Activated CD4-positive, alpha-beta memory T cell treated with anti-CD3 and anti-CD28 coated beads, Interleukin-2, amount 10 ng/mL, durations not matched to agents 7 days and 5 days (primary cell): ENCODE data around the gene CCN6. TPM values are rescaled to one million over a fixed set of nuclear protein-coding genes. Genes with fewer than 3 reads are reported as not detected.

Experiments used
- CTCF ChIA-PET: fragments of 350-600 bp; sonication (Branson Sonifier 250); formaldehyde crosslinking; loops from one replicate; lab custom pipeline; 2021; ENCODE audit warnings: antibody characterized with exemption, inconsistent platforms; lab: Charles Lee
- POLR2A ChIA-PET: fragments of 350-600 bp; sonication (Branson Sonifier 250); formaldehyde crosslinking; loops from one replicate; lab custom pipeline; 2021; ENCODE audit warnings: antibody characterized with exemption; lab: Charles Lee
- DNase-seq: peaks from one replicate; pipeline ENCODE4 v3.0.0-alpha.2; 2020
- H3K27ac Mint-ChIP-seq: one replicate; pipeline ENCODE4 v1.8.0; 2021; ENCODE audit warnings: mild to moderate bottlenecking, mixed read lengths
- H3K27me3 Mint-ChIP-seq: one replicate; pipeline ENCODE4 v1.8.0; 2021; ENCODE audit warnings: mixed read lengths
- H3K36me3 Mint-ChIP-seq: one replicate; pipeline ENCODE4 v1.8.0; 2021; ENCODE audit warnings: low read depth, mixed read lengths
- H3K4me1 Mint-ChIP-seq: one replicate; pipeline ENCODE4 v1.8.0; 2021; ENCODE audit warnings: mixed read lengths
- H3K4me3 Mint-ChIP-seq: one replicate; pipeline ENCODE4 v1.8.0; 2021; ENCODE audit warnings: mild to moderate bottlenecking, mixed read lengths
- H3K9me3 Mint-ChIP-seq: one replicate; pipeline ENCODE4 v1.8.0; 2021; ENCODE audit warnings: mixed read lengths
- total RNA-seq, 2 experiments: library from RNA; stranded (reverse); gene quantifications; one replicate each; pipeline ENCODE4 v1.2.3, GENCODE V29; 2021

Gene CCN6
- not detected for total RNA-seq

DNA sequence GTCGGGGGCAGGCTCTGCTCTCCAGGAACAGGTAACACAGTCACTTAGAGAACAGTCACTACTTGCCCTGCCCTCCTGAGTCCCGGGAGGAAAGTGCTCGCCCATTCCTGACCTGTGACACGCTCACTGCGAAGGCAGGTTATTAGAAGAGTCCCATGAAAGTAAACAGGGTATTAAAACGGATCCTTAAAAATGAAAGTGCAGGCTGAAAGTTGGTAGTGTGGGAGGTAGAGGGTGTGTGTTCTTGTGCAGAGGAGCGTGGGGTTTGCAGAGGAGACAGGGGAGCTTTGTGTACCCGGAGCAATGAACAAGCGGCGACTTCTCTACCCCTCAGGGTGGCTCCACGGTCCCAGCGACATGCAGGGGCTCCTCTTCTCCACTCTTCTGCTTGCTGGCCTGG lies at the start of gene CCN6:
CCN6 (plus strand) TSS at position 104 of the 400 bp plus-strand sequence; CDS start at position 358, 254 bp downstream.
- H3K27me3 Mint-ChIP-seq = peaks cover 8% of the 10 kb centered on the region
- DNase-seq = no peak
- POLR2A ChIA-PET = interaction anchor here (1.2 kb wide), 1 partner anchor 344 kb away, joined by 3 read pairs; no protein-coding TSS in a partner anchor
- H3K27ac Mint-ChIP-seq = no peak within 1 kb of the TSS
- CTCF ChIA-PET = interaction anchor here (0.8 to 1.6 kb wide), 2 partner anchors 9 to 11 kb away, joined by 3 to 4 read pairs; no protein-coding TSS in a partner anchor
- H3K36me3 Mint-ChIP-seq = no peaks in the 10 kb centered on the region
- H3K9me3 Mint-ChIP-seq = no peaks in the 10 kb centered on the region
- H3K4me1 Mint-ChIP-seq = peaks cover 5% of the 10 kb centered on the region
- no peak within 1 kb of the TSS for H3K4me3 Mint-ChIP-seq

DNA sequence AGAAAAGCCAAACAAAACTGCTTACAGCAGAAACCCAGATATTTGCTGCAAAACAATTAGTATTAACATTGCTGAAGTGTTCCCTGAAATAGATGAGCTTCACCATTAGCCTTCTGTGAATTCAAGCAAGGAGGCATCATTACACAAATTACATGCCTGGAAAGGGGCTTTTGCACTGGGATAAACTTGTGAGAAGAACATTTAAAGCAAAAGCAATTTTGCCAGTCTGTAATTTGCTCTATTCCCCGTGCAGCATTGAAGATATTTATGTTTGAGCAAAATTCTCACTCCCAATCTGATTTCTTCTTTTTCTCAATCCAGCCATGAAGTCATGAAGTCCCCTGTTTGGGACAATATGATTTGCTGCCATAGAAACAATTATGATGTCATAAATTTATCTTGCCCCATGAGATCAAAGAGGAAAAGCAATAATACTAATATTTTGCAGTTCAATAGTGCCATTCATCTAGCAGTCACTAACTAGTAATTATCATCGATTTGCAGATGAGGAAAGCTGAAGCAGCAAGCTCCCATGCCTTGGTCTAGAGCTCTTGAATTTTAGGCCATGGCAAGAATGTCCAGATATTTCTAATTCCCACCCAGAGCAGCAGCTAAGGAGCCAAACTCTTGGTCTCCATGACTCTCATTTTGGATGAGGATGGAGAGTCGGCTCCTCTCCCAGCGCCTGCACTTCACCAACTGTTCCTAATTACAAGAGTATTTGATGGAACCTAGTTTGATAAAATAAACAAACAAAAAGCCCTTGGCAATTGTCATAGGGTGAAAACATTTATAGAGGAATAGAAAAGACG lies 49.5 kb upstream of the CCN6 start:
- CTCF ChIA-PET = interaction anchor here (0.7 kb wide), 1 partner anchor 37 kb away, joined by 3 read pairs; no protein-coding TSS in a partner anchor
- peaks cover 2% of the 10 kb centered on the region for H3K4me1 Mint-ChIP-seq
- POLR2A ChIA-PET = no interaction called here
- no peak overlapping the region for H3K27ac Mint-ChIP-seq
- H3K27me3 Mint-ChIP-seq = no peaks in the 10 kb centered on the region
- no peaks in the 10 kb centered on the region for H3K36me3 Mint-ChIP-seq
- no peak overlapping the region for H3K4me3 Mint-ChIP-seq
- no peak for DNase-seq
- no peaks in the 10 kb centered on the region for H3K9me3 Mint-ChIP-seq

DNA sequence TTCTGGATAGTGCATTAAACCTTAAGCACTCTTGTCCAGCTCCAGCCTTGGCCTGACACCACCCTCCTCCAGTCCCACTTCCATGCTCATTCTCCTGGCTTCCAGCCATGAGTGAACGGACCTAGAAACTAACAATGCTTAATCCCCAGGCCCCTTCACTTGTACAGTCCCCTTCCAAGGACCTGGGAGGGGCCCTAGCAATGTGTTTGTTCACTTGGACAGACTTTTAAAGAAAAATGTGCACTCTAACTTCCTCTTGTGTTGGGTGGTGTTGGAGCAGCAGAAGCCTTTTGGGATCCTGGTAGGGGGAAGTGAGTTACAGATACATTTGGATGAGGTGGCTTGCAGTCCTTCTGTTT lies 48.9 kb upstream of the CCN6 start:
- POLR2A ChIA-PET = no interaction called here
- H3K4me1 Mint-ChIP-seq = peaks cover 2% of the 10 kb centered on the region
- no peak for DNase-seq
- H3K27me3 Mint-ChIP-seq = no peaks in the 10 kb centered on the region
- H3K36me3 Mint-ChIP-seq = no peaks in the 10 kb centered on the region
- no peak overlapping the region for H3K27ac Mint-ChIP-seq
- CTCF ChIA-PET = no interaction called here
- H3K4me3 Mint-ChIP-seq = no peak overlapping the region
- H3K9me3 Mint-ChIP-seq = no peaks in the 10 kb centered on the region

DNA sequence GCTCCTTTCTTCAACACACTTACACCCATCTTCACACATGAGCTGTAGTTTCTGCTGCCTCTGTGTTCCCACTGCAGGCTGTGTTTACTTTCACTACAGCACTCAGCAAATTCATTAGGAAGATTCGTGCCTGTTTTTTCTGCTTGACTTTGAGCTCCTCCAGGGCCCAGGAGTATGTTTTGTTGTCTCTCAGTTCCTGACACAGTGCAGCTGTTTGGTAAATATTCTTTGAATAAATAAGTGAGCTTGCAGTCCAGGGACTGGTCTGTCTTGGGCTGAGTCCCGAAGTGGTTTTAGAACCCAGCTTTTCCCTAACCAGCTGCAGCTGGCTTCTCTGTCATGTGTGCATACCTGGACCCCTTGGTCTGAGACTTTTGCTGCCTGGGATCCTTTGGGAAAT lies 46.6 kb upstream of the CCN6 start:
- ChIA-PET CTCF (interaction anchor here (0.8 to 1.4 kb wide), 3 partner anchors 22 to 36 kb away, joined by 3 to 4 read pairs (median 4); no protein-coding TSS in a partner anchor), POLR2A (interaction anchor here (0.5 kb wide), 1 partner anchor 247 kb away, joined by 3 read pairs; no protein-coding TSS in a partner anchor)
- Mint-ChIP-seq H3K36me3 (no peaks in the 10 kb centered on the region), H3K4me1 (peaks cover 2% of the 10 kb centered on the region), H3K4me3 (no peak overlapping the region), H3K9me3 (no peaks in the 10 kb centered on the region), H3K27me3 (no peaks in the 10 kb centered on the region), H3K27ac (no peak overlapping the region)
- DNase-seq = no peak

DNA sequence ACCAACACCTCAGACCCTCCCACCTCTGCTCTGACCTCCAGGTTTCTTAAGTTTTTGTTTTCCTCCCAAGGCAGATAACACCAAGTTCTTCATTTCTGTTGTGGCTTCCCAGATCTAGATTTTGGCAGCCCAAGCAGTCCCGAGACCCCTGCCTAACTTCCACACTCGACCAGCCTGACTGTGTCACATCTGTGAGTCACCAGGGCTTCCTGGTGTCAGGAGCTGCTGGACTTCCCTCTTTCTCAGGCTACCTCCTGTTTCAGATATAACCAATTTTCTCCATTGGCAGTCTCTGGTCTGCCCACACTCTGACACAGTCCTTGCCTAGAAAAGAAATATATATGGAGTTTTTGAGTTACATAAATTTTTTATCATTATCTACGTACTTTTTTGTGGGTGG lies 46.1 kb upstream of the CCN6 start:
- ChIA-PET POLR2A (no interaction called here), CTCF (interaction anchor here (0.8 to 1.7 kb wide), 4 partner anchors 20 to 36 kb away, joined by 3 to 8 read pairs (median 4); no protein-coding TSS in a partner anchor)
- Mint-ChIP-seq H3K4me3 (no peak overlapping the region), H3K27me3 (no peaks in the 10 kb centered on the region), H3K4me1 (peaks cover 2% of the 10 kb centered on the region), H3K36me3 (no peaks in the 10 kb centered on the region), H3K9me3 (no peaks in the 10 kb centered on the region), H3K27ac (no peak overlapping the region)
- DNase-seq = no peak

DNA sequence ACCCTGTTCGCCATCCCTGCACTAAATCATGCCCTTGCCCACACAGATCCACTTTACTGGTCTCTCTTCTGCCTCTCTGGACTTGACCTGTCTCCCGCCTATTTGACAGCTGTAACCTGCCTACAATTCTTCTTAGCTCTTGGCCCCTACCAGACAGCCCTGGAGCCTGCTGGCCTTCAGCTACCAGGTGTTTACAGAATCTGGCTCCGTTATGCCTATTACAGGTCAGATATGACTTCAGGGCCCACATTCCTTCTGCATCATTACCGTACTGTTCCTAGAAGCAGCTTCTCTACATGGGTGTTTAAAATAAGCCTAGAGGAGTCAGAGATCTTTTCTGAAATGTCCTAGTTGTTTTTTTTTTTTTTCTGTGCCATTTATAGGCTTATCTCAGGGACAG lies 45.4 kb upstream of the CCN6 start:
- ChIA-PET CTCF (interaction anchor here (1.7 to 2.5 kb wide), 2 partner anchors 20 to 35 kb away, joined by 8 to 14 read pairs; no protein-coding TSS in a partner anchor), POLR2A (interaction anchor here (1.1 to 1.4 kb wide), 2 partner anchors 9 to 35 kb away, joined by 3 read pairs; no protein-coding TSS in a partner anchor)

DNA sequence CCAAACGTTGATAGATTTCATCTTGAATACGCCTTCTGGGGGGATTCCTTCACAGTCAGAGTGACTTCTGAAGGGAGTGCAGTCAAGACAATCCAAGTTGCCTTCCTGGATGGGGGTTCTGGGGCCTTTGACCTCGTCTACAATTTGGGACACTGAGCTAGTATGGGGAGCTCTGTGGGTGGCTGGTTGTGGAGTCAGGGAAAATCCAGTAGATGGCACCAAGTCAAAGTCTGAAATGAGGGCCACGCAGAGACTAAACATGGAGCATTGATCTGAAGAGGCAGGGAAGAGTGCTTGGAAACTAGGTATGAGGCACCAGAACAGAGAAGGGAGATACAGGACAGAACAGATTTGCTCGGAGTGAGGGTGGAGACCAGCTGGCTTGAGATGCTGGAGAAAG lies 43.6 kb upstream of the CCN6 start:
- H3K27ac Mint-ChIP-seq = no peak overlapping the region
- POLR2A ChIA-PET = no interaction called here
- H3K4me1 Mint-ChIP-seq = peaks cover 6% of the 10 kb centered on the region
- H3K9me3 Mint-ChIP-seq = no peaks in the 10 kb centered on the region
- H3K36me3 Mint-ChIP-seq = no peaks in the 10 kb centered on the region
- DNase-seq = no peak
- CTCF ChIA-PET = interaction anchor here (0.6 to 2.5 kb wide), 9 partner anchors 10 to 319 kb away, joined by 3 to 15 read pairs (median 5); no protein-coding TSS in a partner anchor
- H3K27me3 Mint-ChIP-seq = no peaks in the 10 kb centered on the region
- no peak overlapping the region for H3K4me3 Mint-ChIP-seq

More for the DNA sequence above, 45.4 kb upstream of the CCN6 start:
- Mint-ChIP-seq H3K9me3 (no peaks in the 10 kb centered on the region), H3K36me3 (no peaks in the 10 kb centered on the region), H3K27me3 (no peaks in the 10 kb centered on the region), H3K4me1 (peaks cover 2% of the 10 kb centered on the region), H3K27ac (no peak overlapping the region), H3K4me3 (no peak overlapping the region)
- no peak for DNase-seq

DNA sequence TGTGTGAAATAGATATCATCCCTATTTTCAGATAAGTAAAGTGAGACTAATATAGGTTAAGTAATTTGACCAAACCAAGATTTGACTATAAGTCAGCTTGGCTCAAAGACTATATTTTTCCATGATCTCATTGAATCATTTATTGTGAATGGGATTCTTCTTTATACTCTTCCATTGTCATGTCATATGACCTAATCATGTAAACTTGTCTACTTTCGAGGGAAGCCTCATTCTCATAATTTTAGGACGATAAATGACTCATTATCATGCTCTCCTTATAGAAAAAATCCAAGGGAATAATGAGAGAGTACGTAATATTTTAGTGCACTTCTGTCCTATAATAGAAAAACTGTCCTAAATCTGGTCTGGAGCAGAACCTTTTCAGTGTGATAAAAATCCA lies 40.9 kb upstream of the CCN6 start:
- DNase-seq = no peak
- no peak overlapping the region for H3K27ac Mint-ChIP-seq
- H3K36me3 Mint-ChIP-seq = no peaks in the 10 kb centered on the region
- ChIA-PET POLR2A (no interaction called here), CTCF (no interaction called here)
- H3K4me1 Mint-ChIP-seq = peaks cover 29% of the 10 kb centered on the region
- no peaks in the 10 kb centered on the region for H3K27me3 Mint-ChIP-seq
- H3K9me3 Mint-ChIP-seq = no peaks in the 10 kb centered on the region
- no peak overlapping the region for H3K4me3 Mint-ChIP-seq

DNA sequence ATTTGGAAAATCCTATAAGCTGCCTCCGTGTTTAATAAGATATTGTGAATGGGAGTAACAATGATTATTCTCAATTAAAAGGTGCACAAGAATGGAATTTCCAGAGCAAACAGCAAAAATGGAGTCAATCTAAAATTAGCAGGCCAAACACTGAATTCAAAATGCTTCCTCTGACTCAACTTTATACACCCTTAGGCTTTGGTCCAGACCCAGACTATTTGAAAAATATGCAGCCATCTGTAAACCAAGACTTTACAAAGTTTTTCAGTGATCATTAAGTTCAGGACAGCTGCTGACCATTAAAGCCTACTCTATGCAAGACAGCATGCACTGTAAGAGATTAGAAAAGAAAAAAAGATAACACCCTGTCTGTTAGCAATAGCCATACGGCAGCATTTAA lies 39.4 kb upstream of the CCN6 start:
- Mint-ChIP-seq H3K27ac (no peak overlapping the region), H3K4me1 (peaks cover 30% of the 10 kb centered on the region), H3K36me3 (no peaks in the 10 kb centered on the region), H3K27me3 (no peaks in the 10 kb centered on the region), H3K9me3 (no peaks in the 10 kb centered on the region), H3K4me3 (no peak overlapping the region)
- POLR2A ChIA-PET = no interaction called here
- CTCF ChIA-PET = interaction anchor here (1.2 to 5.1 kb wide), 2 partner anchors 14 to 28 kb away, joined by 5 to 35 read pairs; no protein-coding TSS in a partner anchor
- no peak for DNase-seq

DNA sequence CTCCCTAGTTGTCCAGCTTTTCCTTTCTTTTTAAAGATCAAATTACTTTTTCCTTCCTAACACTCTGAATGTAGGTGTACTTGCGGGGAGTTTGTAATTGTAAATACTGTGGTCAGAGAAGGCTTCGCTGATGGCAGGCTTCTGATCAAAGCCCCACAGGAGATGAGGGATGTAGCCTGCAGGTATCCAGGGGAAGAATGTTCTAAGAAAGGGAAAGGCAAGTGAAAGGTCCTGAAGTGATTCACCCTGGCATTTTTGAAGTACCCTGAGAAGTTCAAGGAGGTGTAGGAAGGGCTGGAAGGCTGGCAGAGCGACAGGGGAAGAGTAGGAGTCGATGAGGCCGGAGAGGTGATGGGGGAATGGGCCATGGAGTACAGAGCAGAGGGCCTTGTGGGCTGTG lies 38.2 kb upstream of the CCN6 start:
- no peak for DNase-seq
- no peak overlapping the region for H3K27ac Mint-ChIP-seq
- ChIA-PET POLR2A (interaction anchor here (1.3 kb wide), 1 partner anchor 27 kb away, joined by 3 read pairs; no protein-coding TSS in a partner anchor), CTCF (interaction anchor here (5.1 kb wide), 1 partner anchor 27 kb away, joined by 35 read pairs; no protein-coding TSS in a partner anchor)
- H3K9me3 Mint-ChIP-seq = no peaks in the 10 kb centered on the region
- no peaks in the 10 kb centered on the region for H3K36me3 Mint-ChIP-seq
- no peaks in the 10 kb centered on the region for H3K27me3 Mint-ChIP-seq
- peaks cover 30% of the 10 kb centered on the region for H3K4me1 Mint-ChIP-seq
- no peak overlapping the region for H3K4me3 Mint-ChIP-seq

DNA sequence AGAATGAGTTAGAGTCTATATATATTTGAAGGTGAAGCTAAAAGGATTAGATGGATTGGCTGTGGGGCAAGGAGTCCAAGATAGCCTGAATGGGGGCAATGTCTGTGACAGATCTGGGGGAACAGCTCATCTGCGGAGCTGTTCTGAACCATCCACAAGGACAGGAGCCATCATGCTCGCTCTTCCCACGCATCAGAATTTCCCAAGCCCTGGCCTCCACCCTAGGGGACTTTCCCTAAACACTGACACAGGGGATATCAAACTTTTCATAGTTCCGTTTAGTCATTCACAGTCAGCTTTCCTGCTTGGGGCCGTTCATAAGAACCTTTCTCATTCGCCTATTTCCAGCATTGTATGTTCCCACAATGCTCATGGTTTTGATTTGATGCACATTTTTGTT lies 37.6 kb upstream of the CCN6 start:
- H3K36me3 Mint-ChIP-seq = no peaks in the 10 kb centered on the region
- DNase-seq = no peak
- no peak overlapping the region for H3K27ac Mint-ChIP-seq
- no peaks in the 10 kb centered on the region for H3K9me3 Mint-ChIP-seq
- no peak overlapping the region for H3K4me3 Mint-ChIP-seq
- ChIA-PET POLR2A (interaction anchor here (1.3 to 2.5 kb wide), 2 partner anchors 11 to 27 kb away, joined by 3 to 14 read pairs; no protein-coding TSS in a partner anchor), CTCF (interaction anchor here (5.1 kb wide), 1 partner anchor 26 kb away, joined by 35 read pairs; no protein-coding TSS in a partner anchor)
- H3K27me3 Mint-ChIP-seq = no peaks in the 10 kb centered on the region
- peaks cover 30% of the 10 kb centered on the region for H3K4me1 Mint-ChIP-seq

DNA sequence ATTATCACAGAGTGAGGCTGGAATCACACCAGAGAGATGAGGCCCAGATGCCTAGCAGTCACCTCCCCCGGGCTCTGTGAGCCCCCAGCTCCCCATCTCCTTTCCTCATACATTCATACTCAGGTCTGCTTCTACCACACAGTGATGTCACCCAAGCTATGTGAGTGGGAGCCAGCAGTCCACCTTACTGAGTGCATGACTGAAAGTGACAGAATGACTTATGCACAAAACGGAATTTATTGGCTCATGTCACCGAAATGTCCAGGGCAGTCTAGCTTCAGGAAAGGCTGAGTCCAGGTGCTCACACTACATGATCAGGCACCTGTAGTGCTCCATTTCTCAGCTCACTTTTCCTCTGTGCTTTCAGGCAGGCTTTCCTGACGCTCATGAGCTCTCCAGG lies 36.7 kb upstream of the CCN6 start:
- peaks cover 34% of the 10 kb centered on the region for H3K4me1 Mint-ChIP-seq
- ChIA-PET CTCF (interaction anchor here (0.7 to 5.1 kb wide), 6 partner anchors 11 to 758 kb away, joined by 3 to 35 read pairs (median 6); a partner anchor contains a TSS), POLR2A (interaction anchor here (1.2 to 2.5 kb wide), 4 partner anchors 8 to 21 kb away, joined by 3 to 14 read pairs (median 4); no protein-coding TSS in a partner anchor)
- no peak overlapping the region for H3K4me3 Mint-ChIP-seq
- no peak for DNase-seq
- no peaks in the 10 kb centered on the region for H3K9me3 Mint-ChIP-seq
- H3K36me3 Mint-ChIP-seq = no peaks in the 10 kb centered on the region
- no peaks in the 10 kb centered on the region for H3K27me3 Mint-ChIP-seq
- no peak overlapping the region for H3K27ac Mint-ChIP-seq
